Measurements from ENCODE around the gene PPP1R15B. TPM values are rescaled to one million over a fixed set of nuclear protein-coding genes. Genes with fewer than 3 reads are reported as not detected.
A peak's percentile ranks its signal among the peaks of the same experiment; 100 is the strongest.

PPP1R15B gene
- total RNA-seq, 1 donor from 2014 or later: 43.3 TPM

GRCh38 chr1:204380293-204380831, 31.3 kb downstream of the PPP1R15B start:
- no peak for DNase-seq (ENCODE audit: low spot score, unreplicated experiment)
- no peaks in the 10 kb centered on the region for H3K9me3 Mint-ChIP-seq (ENCODE audit: low read depth)
- H3K36me3 Mint-ChIP-seq (ENCODE audit: insufficient read depth): no peaks in the 10 kb centered on the region
- H3K27ac Mint-ChIP-seq: no peak overlapping the region
- H3K4me1 Mint-ChIP-seq (ENCODE audit: low read depth): peaks cover 11% of the 10 kb centered on the region
- TF ChIP-seq CTCF (IDR thresholded peaks at IDR 0.05; ENCODE audit: unreplicated experiment): no peak
- no peak overlapping the region for H3K4me3 Mint-ChIP-seq (ENCODE audit: low read depth)
- H3K27me3 Mint-ChIP-seq: peaks cover 35% of the 10 kb centered on the region

- H3K4me3 Mint-ChIP-seq (ENCODE audit: low read depth): peak overlapping the region; percentile 82
- peak; percentile 44 for DNase-seq (ENCODE audit: low spot score, unreplicated experiment)
- no peak for TF ChIP-seq CTCF (IDR thresholded peaks at IDR 0.05; ENCODE audit: unreplicated experiment)
- H3K9me3 Mint-ChIP-seq (ENCODE audit: low read depth): no peaks in the 10 kb centered on the region
- peaks cover 11% of the 10 kb centered on the region for H3K4me1 Mint-ChIP-seq (ENCODE audit: low read depth)
- H3K27me3 Mint-ChIP-seq: peaks cover 35% of the 10 kb centered on the region
- no peaks in the 10 kb centered on the region for H3K36me3 Mint-ChIP-seq (ENCODE audit: insufficient read depth)
- peak overlapping the region; percentile 74 for H3K27ac Mint-ChIP-seq
Observed at GRCh38 chr1:204377800-204378668, 33.6 kb downstream of the PPP1R15B start.

- peak overlapping the region; percentile 63 for H3K27ac Mint-ChIP-seq
- no peak for TF ChIP-seq CTCF (IDR thresholded peaks at IDR 0.05; ENCODE audit: unreplicated experiment)
- no peaks in the 10 kb centered on the region for H3K9me3 Mint-ChIP-seq (ENCODE audit: low read depth)
- peaks cover 11% of the 10 kb centered on the region for H3K4me1 Mint-ChIP-seq (ENCODE audit: low read depth)
- H3K27me3 Mint-ChIP-seq: peaks cover 41% of the 10 kb centered on the region
- DNase-seq (ENCODE audit: low spot score, unreplicated experiment): no peak
- H3K36me3 Mint-ChIP-seq (ENCODE audit: insufficient read depth): no peaks in the 10 kb centered on the region
- peak overlapping the region; percentile 80 for H3K4me3 Mint-ChIP-seq (ENCODE audit: low read depth)
Observed at GRCh38 chr1:204376919-204377799, 34.5 kb downstream of the PPP1R15B start.

- no peaks in the 10 kb centered on the region for H3K9me3 Mint-ChIP-seq (ENCODE audit: low read depth)
- no peak for TF ChIP-seq CTCF (IDR thresholded peaks at IDR 0.05; ENCODE audit: unreplicated experiment)
- no peak overlapping the region for H3K27ac Mint-ChIP-seq
- H3K27me3 Mint-ChIP-seq: peaks cover 47% of the 10 kb centered on the region
- H3K36me3 Mint-ChIP-seq (ENCODE audit: insufficient read depth): no peaks in the 10 kb centered on the region
- no peak overlapping the region for H3K4me3 Mint-ChIP-seq (ENCODE audit: low read depth)
- no peak for DNase-seq (ENCODE audit: low spot score, unreplicated experiment)
- peaks cover 11% of the 10 kb centered on the region for H3K4me1 Mint-ChIP-seq (ENCODE audit: low read depth)
Observed at GRCh38 chr1:204376465-204376864, 35.2 kb downstream of the PPP1R15B start.

GRCh38 chr1:204373911-204374310, 37.7 kb downstream of the PPP1R15B start:
- TF ChIP-seq CTCF (IDR thresholded peaks at IDR 0.05; ENCODE audit: unreplicated experiment): no peak
- Mint-ChIP-seq H3K27me3 (peaks cover 36% of the 10 kb centered on the region), H3K36me3 (ENCODE audit: insufficient read depth) (no peaks in the 10 kb centered on the region), H3K4me3 (ENCODE audit: low read depth) (no peak overlapping the region), H3K9me3 (ENCODE audit: low read depth) (no peaks in the 10 kb centered on the region), H3K27ac (no peak overlapping the region), H3K4me1 (ENCODE audit: low read depth) (peaks cover 11% of the 10 kb centered on the region)
- DNase-seq (ENCODE audit: low spot score, unreplicated experiment): no peak

All from progenitor cell of endocrine pancreas (in vitro differentiated cells).